ENCODE measurements around the gene SLC7A9.

GRCh38 chr19:32910874-32911273 is 41.3 kb upstream of the SLC7A9 start:
- TF ChIP-seq POLR2A (IDR thresholded peaks at IDR 0.05; ENCODE audit: low read length) (no peak), GATA1 (IDR thresholded peaks at IDR 0.05; ENCODE audit: low read depth, low read length) (no peak)
